Stimulated activated CD4-positive, alpha-beta T cell treated with anti-CD3 and anti-CD28 coated beads, TNF-alpha, amount 100 ng/mL, for 24 hours (primary cell): Measurements from ENCODE around the gene HLA-A.
"Not testable (repeated sequence)": the region's sequence is repeated elsewhere in the genome, so short reads cannot be mapped to it uniquely, and the experiment has no call there.

ENCODE experiments used
- DNase-seq, 3 experiments: peaks; one replicate each; pipeline ENCODE4 v3.0.0-alpha.2; 2020; ENCODE audit warnings: low read depth in 3 of 3

The HLA-A gene

GRCh38 chr6:29942275-29943052, at the start of gene HLA-A:
Gene HLA-A (plus strand): TSS chr6:29942532. CDS start chr6:29942554, 22 bp downstream.
- DNase-seq: peak; percentile 83 to 92 (median 91)

- no peak for DNase-seq
Observed at GRCh38 chr6:29892696-29893095, 49.6 kb upstream of the HLA-A start.

GRCh38 chr6:29899281-29899680, 43.1 kb upstream of the HLA-A start:
- DNase-seq: no peak

GRCh38 chr6:29905286-29905685, 37.0 kb upstream of the HLA-A start:
- no peak for DNase-seq

- DNase-seq: no peak
Observed at GRCh38 chr6:29907637-29908340, 34.5 kb upstream of the HLA-A start.

GRCh38 chr6:29908341-29908662, 34.0 kb upstream of the HLA-A start:
- DNase-seq: no peak

GRCh38 chr6:29908710-29909109, 33.6 kb upstream of the HLA-A start:
- no peak for DNase-seq

- DNase-seq: no peak
Observed at GRCh38 chr6:29909985-29910384, 32.3 kb upstream of the HLA-A start.

GRCh38 chr6:29912840-29913239, 29.5 kb upstream of the HLA-A start:
- DNase-seq: no peak

GRCh38 chr6:29916741-29917140, 25.6 kb upstream of the HLA-A start:
- DNase-seq: no peak

GRCh38 chr6:29917857-29918256, 24.5 kb upstream of the HLA-A start:
- DNase-seq: no peak

GRCh38 chr6:29919506-29920445, 22.6 kb upstream of the HLA-A start:
- DNase-seq: no peak

- DNase-seq: no peak
Observed at GRCh38 chr6:29924287-29924686, 18.0 kb upstream of the HLA-A start.

GRCh38 chr6:29924731-29925130, 17.6 kb upstream of the HLA-A start:
- DNase-seq: no peak

- DNase-seq: no peak
Observed at GRCh38 chr6:29925321-29925720, 17.0 kb upstream of the HLA-A start.

- DNase-seq: no peak
Observed at GRCh38 chr6:29925727-29926412, 16.5 kb upstream of the HLA-A start.

- DNase-seq: peak; percentile 67 to 81 (median 72)
Observed at GRCh38 chr6:29926413-29927274, 15.7 kb upstream of the HLA-A start.

- DNase-seq: no peak
Observed at GRCh38 chr6:29927275-29927569, 15.1 kb upstream of the HLA-A start.

- DNase-seq: no peak
Observed at GRCh38 chr6:29927841-29928388, 14.4 kb upstream of the HLA-A start.

- DNase-seq: not testable (repeated sequence)
Observed at GRCh38 chr6:29930047-29930446, 12.3 kb upstream of the HLA-A start.

GRCh38 chr6:29933955-29934354, 8.4 kb upstream of the HLA-A start:
- no peak for DNase-seq
